Adrenal gland (tissue), 12 donors: ENCODE data around the gene TTC27. TPM values are rescaled to one million over a fixed set of nuclear protein-coding genes. Genes with fewer than 3 reads are reported as not detected.
"Not testable (repeated sequence)": the region's sequence is repeated elsewhere in the genome, so short reads cannot be mapped to it uniquely, and the experiment has no call there.

Source experiments
- DNase-seq, 7 donors: peaks; one replicate each; pipeline ENCODE4 v3.0.0-alpha.2; 2019 to 2020
- H3K27ac ChIP-seq, 5 donors: fragments of 200-600 bp; sonication (generic) in 4 of 5; 1 replicate in 3 of 5; 2 replicates in 2 of 5; pipeline versions ENCODE4 v1.5.1 to v1.8.0; 2016 to 2020; ENCODE audit warnings: mild to moderate bottlenecking in 1 of 5
- H3K27me3 ChIP-seq: fragments of 200-600 bp; 2 replicates; pipeline ENCODE4 v1.8.0; 2021
- H3K36me3 ChIP-seq, 2 donors: fragments of 200-600 bp; replicated peaks in 1 of 2; 1 replicate in 1 of 2; 2 replicates in 1 of 2; pipeline versions ENCODE4 v1.5.1 to v1.8.0; 2018 to 2022
- H3K4me1 ChIP-seq, 2 donors: fragments of 200-600 bp; replicated peaks in 1 of 2; 1 replicate in 1 of 2; 2 replicates in 1 of 2; pipeline versions ENCODE4 v1.5.1 to v1.8.0; 2018 to 2021
- H3K4me3 ChIP-seq, 4 donors: fragments of 200-600 bp; sonication (generic) in 3 of 4; one replicate each; pipeline ENCODE4 v1.5.1; 2016 to 2018
- H3K9me3 ChIP-seq, 3 donors: fragments of 200-600 bp; sonication (generic) in 1 of 3; replicated peaks in 1 of 3; 1 replicate in 2 of 3; 2 replicates in 1 of 3; pipeline versions ENCODE4 v1.5.1 to v1.8.0; 2016 to 2021
- POLR2A ChIP-seq, 2 donors: fragments of 450-650 bp; IDR thresholded peaks; one replicate each; pipeline ENCODE4 v1.6.1; 2017; ENCODE audit warnings: antibody characterized with exemption in 2 of 2, mild to moderate bottlenecking in 2 of 2, moderate library complexity in 1 of 2
- WGBS, 4 donors: extraction: QIAGEN DNeasy Blood & Tissue Kit in 2 of 4; methylation state at CpG; one replicate each; pipeline versions ENCODE4 v1.1.5 to v1.1.7; 2013 to 2017; 5-methylcytosine and 5-hydroxymethylcytosine counted together
- intact Hi-C, 2 donors: fragments of 100-400 bp; cut with DNase I; formaldehyde crosslinking; loops; one replicate each; pipeline versions ENCODE4 v1.14.1 to v1.15.0; 2022 to 2023
- polyA plus RNA-seq, 3 donors: library from polyadenylated mRNA; stranded (reverse); fragments of 200-250 nt in 2 of 3; fragments of 350-450 nt in 1 of 3; fragmentation: Illumina TruSeq in 1 of 3; extraction: RNeasy Lipid Tissue Mini Kit (QIAGEN cat#74804) in 1 of 3; gene quantifications; one replicate each; pipeline ENCODE4 v1.2.3, GENCODE V29; 2013 to 2014
- total RNA-seq, 9 donors: library from RNA; depleted of rRNA in 4 of 9; stranded (reverse); fragments of >200 nt in 4 of 9; fragments of 120-200 nt in 1 of 9; fragmentation: NEBNext Ultra II Directional in 1 of 9; extraction: Animal tissue kit (Norgen Biotek cat#: 25700) in 1 of 9; gene quantifications; one replicate each; pipeline versions ENCODE4 v1.1.0 to v1.2.4, GENCODE V29; 2013 to 2023
- TF ChIP-seq, protein P1 (sequence below), 6 experiments: fragments of 450-650 bp in 4 of 6; fragments of 200-600 bp in 2 of 6; sonication (generic) in 1 of 6; IDR thresholded peaks; 1 replicate in 5 of 6; 2 replicates in 1 of 6; pipeline versions ENCODE4 v1.5.1 to v1.8.0; 2016 to 2021; ENCODE audit warnings: antibody characterized with exemption in 6 of 6, mild to moderate bottlenecking in 2 of 6, moderate library complexity in 1 of 6
- donor health status: healthy with polysubstance abuse.
- donor health status: Bipolar disorder and iron deficiency.
- donor health status: DM: yes; HTN: yes; CAD: no.
- donor health status: DM: no; HTN: no; CAD: no.
- donor health status: DM: no; HTN: no; CAD: no.
- donor health status: DM: yes; HTN: yes; CAD: no.

TTC27 gene
- total and polyA plus RNA-seq, 12 donors, result 5.7 to 31.1 (median 19.8) TPM

GRCh38 chr2:32723467-32724079 lies 95.7 kb downstream of the TTC27 start:
- no peaks in the 10 kb centered on the region for H3K27me3 ChIP-seq
- WGBS, 4 donors, result 86 to 100% (median 95%) methylated on average over 3 of the region's 3 CpGs
- H3K27ac ChIP-seq, result no peak overlapping the region
- no peak for TF ChIP-seq POLR2A (IDR thresholded peaks at IDR 0.05)
- TF ChIP-seq, protein P1, sequence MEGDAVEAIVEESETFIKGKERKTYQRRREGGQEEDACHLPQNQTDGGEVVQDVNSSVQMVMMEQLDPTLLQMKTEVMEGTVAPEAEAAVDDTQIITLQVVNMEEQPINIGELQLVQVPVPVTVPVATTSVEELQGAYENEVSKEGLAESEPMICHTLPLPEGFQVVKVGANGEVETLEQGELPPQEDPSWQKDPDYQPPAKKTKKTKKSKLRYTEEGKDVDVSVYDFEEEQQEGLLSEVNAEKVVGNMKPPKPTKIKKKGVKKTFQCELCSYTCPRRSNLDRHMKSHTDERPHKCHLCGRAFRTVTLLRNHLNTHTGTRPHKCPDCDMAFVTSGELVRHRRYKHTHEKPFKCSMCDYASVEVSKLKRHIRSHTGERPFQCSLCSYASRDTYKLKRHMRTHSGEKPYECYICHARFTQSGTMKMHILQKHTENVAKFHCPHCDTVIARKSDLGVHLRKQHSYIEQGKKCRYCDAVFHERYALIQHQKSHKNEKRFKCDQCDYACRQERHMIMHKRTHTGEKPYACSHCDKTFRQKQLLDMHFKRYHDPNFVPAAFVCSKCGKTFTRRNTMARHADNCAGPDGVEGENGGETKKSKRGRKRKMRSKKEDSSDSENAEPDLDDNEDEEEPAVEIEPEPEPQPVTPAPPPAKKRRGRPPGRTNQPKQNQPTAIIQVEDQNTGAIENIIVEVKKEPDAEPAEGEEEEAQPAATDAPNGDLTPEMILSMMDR (IDR thresholded peaks at IDR 0.05), result no peak
- intact Hi-C loops, result no loop called here
- no peaks in the 10 kb centered on the region for H3K36me3 ChIP-seq
- no peak overlapping the region for H3K4me3 ChIP-seq
- peaks cover 5 to 14% of the 10 kb centered on the region in 2 donors for H3K4me1 ChIP-seq
- H3K9me3 ChIP-seq, result no peaks in the 10 kb centered on the region
- DNase-seq, result no peak

DNA sequence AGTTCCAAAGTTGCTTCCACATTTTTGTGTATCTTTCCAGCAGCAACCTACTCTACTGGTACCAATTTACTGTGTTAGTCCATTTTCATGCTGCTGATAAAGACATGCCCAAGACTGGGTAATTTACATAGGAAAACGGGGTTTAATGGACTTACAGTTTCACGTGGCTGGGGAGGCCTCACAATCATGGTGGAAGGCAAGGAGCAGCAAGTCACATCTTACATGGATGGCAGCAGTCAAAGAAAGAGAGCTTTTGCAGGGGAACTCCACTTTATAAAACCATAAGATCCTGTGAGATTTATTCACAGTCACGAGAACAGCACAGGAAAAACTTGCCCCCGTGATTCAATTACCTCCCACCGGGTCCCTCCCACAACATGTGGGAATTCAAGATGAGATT lies 98.8 kb downstream of the TTC27 start:
- 93 to 97% (median 95%) methylated on average over 5 of the region's 5 CpGs for WGBS, 4 donors
- H3K4me1 ChIP-seq, DNase-seq, H3K9me3 ChIP-seq, H3K27me3 ChIP-seq, H3K4me3 ChIP-seq, intact Hi-C loops, H3K27ac ChIP-seq, H3K36me3 ChIP-seq: not testable (repeated sequence)

DNA sequence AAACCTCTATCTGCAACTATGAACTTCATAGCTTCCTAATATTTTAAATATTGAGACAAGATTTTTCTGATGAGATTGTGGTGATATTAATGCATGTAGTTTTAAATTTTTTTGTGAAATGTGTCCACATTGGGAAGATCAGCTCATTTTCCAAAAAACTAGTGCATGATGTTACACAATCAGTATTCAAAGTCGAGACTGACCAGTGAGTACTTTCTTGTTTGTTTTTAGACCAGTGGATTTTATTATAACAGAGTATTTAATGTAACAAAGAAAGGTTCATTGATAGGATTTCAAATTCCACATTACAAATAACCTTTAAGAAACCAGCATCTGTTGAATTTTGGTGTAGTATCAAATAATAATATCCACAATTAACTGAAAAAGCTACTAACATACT lies 99.3 kb downstream of the TTC27 start:
- intact Hi-C loops, result no loop called here

GRCh38 chr2:32730958-32731357 lies 103.1 kb downstream of the TTC27 start:
- H3K36me3 ChIP-seq, H3K27ac ChIP-seq, H3K9me3 ChIP-seq, H3K4me1 ChIP-seq, DNase-seq, intact Hi-C loops, H3K4me3 ChIP-seq, H3K27me3 ChIP-seq: not testable (repeated sequence)
- WGBS, 4 donors, result 93 to 99% (median 96%) methylated on average over 8 of the region's 8 CpGs

More for the DNA sequence above, 99.3 kb downstream of the TTC27 start:
- no peaks in the 10 kb centered on the region for H3K36me3 ChIP-seq
- 68 to 92% (median 91%) methylated on average over 1 of the region's 1 CpG for WGBS, 4 donors
- TF ChIP-seq, protein P1 (IDR thresholded peaks at IDR 0.05), result no peak
- TF ChIP-seq POLR2A (IDR thresholded peaks at IDR 0.05), result no peak
- DNase-seq, result no peak
- no peaks in the 10 kb centered on the region for H3K9me3 ChIP-seq
- H3K27me3 ChIP-seq, result no peaks in the 10 kb centered on the region
- H3K27ac ChIP-seq, result no peak overlapping the region
- H3K4me3 ChIP-seq, result no peak overlapping the region
- H3K4me1 ChIP-seq, result no peaks in the 10 kb centered on the region

DNA sequence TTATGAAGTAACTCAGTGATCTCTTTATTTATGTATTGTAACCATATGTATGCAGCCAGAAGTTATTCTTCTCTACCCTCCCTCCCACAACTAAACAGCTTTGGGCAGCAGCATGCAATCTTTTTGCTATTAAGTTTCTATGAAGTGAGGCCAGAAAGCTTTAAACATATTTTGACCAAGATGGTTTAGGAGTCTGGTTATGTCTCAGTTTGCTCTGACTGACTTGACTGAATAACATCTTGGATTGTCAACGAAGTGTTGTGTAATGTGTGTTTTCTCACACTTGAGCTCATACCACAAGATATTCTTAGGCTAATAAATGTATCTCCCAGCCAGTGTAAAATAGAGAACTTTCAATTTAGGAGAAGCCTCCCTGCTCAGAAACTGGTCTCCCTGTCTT lies 104.3 kb downstream of the TTC27 start:
- intact Hi-C loops, result no loop called here
- 87 to 97% (median 91%) methylated on average over 1 of the region's 1 CpG for WGBS, 4 donors
- Histone ChIP-seq H3K27ac (no peak overlapping the region), H3K4me1 (peaks cover 7 to 11% of the 10 kb centered on the region in 2 donors), H3K4me3 (no peak overlapping the region), H3K27me3 (no peaks in the 10 kb centered on the region), H3K9me3 (peaks cover 0 to 6% (median 0%) of the 10 kb centered on the region in 3 donors), H3K36me3 (no peaks in the 10 kb centered on the region)
- no peak for DNase-seq
- no peak for TF ChIP-seq POLR2A (IDR thresholded peaks at IDR 0.05)
- TF ChIP-seq, protein P1 (IDR thresholded peaks at IDR 0.05), result no peak
